Ureter (tissue), 1 donor: ENCODE results near the gene NOL9. TPM values are rescaled to one million over a fixed set of nuclear protein-coding genes. Genes with fewer than 3 reads are reported as not detected.
A peak's percentile ranks its signal among the peaks of the same experiment; 100 is the strongest.

Source experiments
- DNase-seq: peaks from one replicate; pipeline ENCODE4 v3.0.0-alpha.2; 2020; ENCODE audit warnings: low spot score
- total RNA-seq: library from RNA; stranded (reverse); gene quantifications from one replicate; pipeline ENCODE4 v1.2.4, GENCODE V29; 2023
- donor health status: DM: yes; HTN: yes; CAD: no.

Gene NOL9
- total RNA-seq, 1 donor from 2014 or later = 41.5 TPM

GRCh38 chr1:6489383-6489765 is 64.9 kb downstream of the NOL9 start:
- DNase-seq = no peak

GRCh38 chr1:6488602-6489382 is 65.5 kb downstream of the NOL9 start:
- DNase-seq = peak; percentile 73

GRCh38 chr1:6487804-6488484 is 66.4 kb downstream of the NOL9 start:
- no peak for DNase-seq

- DNase-seq = peak; percentile 89
These were observed 67.8 kb downstream of the NOL9 start for GRCh38 chr1:6486433-6487011.

GRCh38 chr1:6485168-6486101 is 68.9 kb downstream of the NOL9 start:
- DNase-seq = no peak

GRCh38 chr1:6484826-6485167 is 69.5 kb downstream of the NOL9 start:
- DNase-seq = no peak

- no peak for DNase-seq
These were observed 70.6 kb downstream of the NOL9 start for GRCh38 chr1:6483761-6484117.

- no peak for DNase-seq
These were observed 71.1 kb downstream of the NOL9 start for GRCh38 chr1:6483017-6483760.

GRCh38 chr1:6481820-6482219 is 72.5 kb downstream of the NOL9 start:
- DNase-seq = no peak

- no peak for DNase-seq
These were observed 77.1 kb downstream of the NOL9 start for GRCh38 chr1:6477039-6477820.

GRCh38 chr1:6476483-6476882 is 77.8 kb downstream of the NOL9 start:
- DNase-seq = no peak

GRCh38 chr1:6475381-6476133 is 78.8 kb downstream of the NOL9 start:
- no peak for DNase-seq

- no peak for DNase-seq
These were observed 79.5 kb downstream of the NOL9 start for GRCh38 chr1:6474815-6475282.

- DNase-seq = no peak
These were observed 80.1 kb downstream of the NOL9 start for GRCh38 chr1:6473974-6474814.

GRCh38 chr1:6473156-6473555 is 81.2 kb downstream of the NOL9 start:
- DNase-seq = no peak

- DNase-seq = no peak
These were observed 81.9 kb downstream of the NOL9 start for GRCh38 chr1:6472391-6472790.

- DNase-seq = peak; percentile 88
These were observed 82.3 kb downstream of the NOL9 start for GRCh38 chr1:6471970-6472368.
